Measurements from ENCODE around the gene PPEF1. TPM values are rescaled to one million over a fixed set of nuclear protein-coding genes. Genes with fewer than 3 reads are reported as not detected.
"Not testable (repeated sequence)": the region's sequence is repeated elsewhere in the genome, so short reads cannot be mapped to it uniquely, and the experiment has no call there.

The PPEF1 gene
- polyA plus RNA-seq, 1 donor: 1.1 TPM

- DNase-seq: no peak
Measured at GRCh38 chrX:18702362-18703195, 4.9 kb upstream of the PPEF1 start.

GRCh38 chrX:18709833-18710232, 2.4 kb downstream of the PPEF1 start:
- DNase-seq: no peak

DNA sequence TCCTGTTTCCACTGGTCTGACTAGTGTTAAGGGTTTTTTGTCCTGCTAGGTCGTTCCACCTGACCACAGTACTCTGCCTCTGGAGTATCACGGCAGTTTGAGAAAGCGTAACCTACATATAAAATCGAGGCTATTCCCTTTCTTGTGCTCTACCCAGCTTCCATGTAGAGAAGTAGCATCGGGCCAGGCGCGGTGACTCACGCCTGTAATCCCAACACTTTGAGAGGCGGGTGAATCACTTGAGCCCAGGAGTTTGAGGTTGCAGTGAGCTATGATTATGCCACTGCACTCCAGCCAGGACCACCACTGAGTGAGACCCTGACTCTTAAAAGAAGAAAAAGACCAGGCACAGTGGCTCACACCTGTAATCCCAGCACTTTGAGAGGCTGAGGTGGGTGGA, 7.5 kb downstream of the PPEF1 start:
- DNase-seq: no peak

DNA sequence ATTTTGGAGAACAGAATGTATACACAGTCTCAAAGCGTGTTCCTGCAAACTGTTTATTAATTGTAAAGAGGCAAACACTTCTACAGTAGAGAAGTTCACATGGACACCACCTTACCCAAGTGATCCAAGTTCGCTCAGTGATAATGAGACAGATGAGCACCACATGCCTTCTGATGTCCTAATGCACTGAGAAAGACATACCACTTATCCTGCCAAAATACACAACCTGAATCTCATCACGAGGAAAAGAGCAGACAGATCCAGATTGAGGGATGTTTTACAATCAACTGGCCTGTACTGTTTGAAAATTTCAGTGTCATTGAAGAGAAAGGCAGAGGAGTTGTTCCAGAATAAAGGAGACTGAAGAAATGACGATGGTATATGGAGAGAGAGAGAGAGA, 12.4 kb downstream of the PPEF1 start:
- no peak for DNase-seq

- no peak for DNase-seq
Measured at GRCh38 chrX:18721683-18722499, 14.4 kb downstream of the PPEF1 start.

DNA sequence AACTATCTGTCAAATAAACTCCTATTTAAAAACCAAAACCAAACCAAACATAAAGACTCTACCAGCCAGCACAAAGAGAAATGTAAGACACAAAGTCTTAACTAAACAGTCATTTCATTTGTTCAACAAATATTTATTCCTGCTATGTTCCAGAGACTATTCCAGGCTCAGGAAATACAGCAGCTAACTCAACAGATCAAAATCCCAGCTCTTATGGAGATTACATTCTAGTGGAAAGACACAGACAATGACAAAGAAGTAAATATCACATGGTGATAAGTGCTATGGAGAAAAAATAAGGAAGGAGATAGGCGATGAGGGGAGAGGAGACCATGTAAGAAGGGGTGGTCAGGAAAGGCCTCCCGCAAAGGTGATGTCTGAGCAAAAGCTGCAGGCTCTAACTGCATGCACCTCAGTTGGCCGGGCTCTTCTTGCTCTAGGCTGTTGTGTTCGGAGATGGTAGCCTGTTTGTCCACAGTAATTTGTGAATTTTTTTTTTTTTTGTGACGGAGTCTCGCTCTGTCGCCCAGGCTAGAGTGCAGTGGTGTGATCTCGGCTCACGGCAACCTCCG, 15.1 kb downstream of the PPEF1 start:
- DNase-seq: no peak

DNA sequence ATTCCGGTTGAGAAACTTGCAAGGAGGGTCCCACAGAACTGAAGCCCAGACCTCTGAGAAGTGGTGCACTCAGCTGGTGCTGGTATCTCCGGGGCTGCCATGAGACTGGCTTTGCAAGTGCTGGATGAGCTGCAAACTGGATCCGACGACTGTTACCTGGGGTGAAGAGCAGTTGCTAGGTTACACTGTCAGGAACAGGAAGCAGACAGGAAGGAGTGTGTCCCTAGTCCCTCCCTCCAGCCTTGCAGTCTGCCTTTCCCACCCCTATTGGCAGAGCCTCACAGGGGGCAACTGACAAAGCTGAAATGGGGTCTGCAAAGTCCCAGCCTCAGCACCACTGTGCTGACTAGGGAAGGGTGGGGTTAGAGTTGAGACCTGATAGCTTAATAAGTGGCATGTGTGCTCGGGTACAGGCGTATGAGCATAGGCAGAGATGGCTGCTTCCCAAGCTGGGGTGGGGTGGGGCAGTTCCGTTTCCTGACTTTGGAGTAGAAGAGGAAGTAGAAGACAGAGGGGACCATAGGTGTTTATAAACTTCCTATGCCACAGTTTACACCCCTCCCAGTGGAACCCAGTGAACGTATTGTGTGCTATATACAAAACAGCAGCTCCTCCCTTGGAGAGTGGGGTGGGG, 18.0 kb downstream of the PPEF1 start:
- DNase-seq: no peak

DNA sequence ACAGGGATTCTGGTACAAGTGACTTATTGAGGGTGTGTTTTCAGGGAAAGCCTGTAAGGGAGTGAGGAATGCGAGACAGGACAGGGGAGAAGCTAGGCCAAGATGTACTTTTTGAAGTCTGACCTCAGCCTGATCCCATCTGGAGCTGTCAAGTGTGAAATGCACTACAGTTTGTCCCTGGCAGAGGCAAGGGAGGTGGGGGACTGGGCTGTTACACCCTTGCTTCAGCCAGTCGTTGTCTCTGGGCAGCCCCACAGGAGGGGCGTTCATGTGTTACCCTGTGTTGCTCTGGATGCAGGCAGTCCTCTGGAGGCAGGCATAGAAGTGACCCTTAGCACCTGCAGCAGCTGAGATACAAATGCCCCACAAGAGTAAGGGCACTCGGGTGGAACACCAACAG, 25.8 kb downstream of the PPEF1 start:
- peak; percentile 11 for DNase-seq

GRCh38 chrX:18739609-18740008, 32.2 kb downstream of the PPEF1 start:
- DNase-seq: not testable (repeated sequence)

GRCh38 chrX:18748499-18748898, 41.1 kb downstream of the PPEF1 start:
- DNase-seq: no peak

DNA sequence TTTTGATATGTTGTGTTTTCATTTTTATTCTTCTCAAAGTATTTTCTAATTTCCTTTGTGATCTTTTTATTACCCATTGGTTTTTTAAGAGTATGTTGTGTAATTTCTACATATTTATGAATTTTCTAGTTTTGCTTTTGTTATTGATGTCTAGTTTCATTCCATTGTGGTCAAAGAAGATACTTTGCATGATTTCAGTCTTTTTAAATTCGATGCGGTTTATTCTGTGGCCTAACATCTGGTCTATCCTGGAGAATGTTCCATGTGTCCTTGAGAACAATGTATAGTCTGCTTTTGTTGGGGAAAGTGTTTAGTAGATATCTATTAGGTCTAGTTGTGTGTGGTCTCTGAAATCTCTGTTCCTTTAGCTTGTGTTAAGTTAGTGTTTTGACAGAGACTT, 46.2 kb downstream of the PPEF1 start:
- DNase-seq: no peak

GRCh38 chrX:18755651-18756050, 48.2 kb downstream of the PPEF1 start:
- DNase-seq: no peak

DNA sequence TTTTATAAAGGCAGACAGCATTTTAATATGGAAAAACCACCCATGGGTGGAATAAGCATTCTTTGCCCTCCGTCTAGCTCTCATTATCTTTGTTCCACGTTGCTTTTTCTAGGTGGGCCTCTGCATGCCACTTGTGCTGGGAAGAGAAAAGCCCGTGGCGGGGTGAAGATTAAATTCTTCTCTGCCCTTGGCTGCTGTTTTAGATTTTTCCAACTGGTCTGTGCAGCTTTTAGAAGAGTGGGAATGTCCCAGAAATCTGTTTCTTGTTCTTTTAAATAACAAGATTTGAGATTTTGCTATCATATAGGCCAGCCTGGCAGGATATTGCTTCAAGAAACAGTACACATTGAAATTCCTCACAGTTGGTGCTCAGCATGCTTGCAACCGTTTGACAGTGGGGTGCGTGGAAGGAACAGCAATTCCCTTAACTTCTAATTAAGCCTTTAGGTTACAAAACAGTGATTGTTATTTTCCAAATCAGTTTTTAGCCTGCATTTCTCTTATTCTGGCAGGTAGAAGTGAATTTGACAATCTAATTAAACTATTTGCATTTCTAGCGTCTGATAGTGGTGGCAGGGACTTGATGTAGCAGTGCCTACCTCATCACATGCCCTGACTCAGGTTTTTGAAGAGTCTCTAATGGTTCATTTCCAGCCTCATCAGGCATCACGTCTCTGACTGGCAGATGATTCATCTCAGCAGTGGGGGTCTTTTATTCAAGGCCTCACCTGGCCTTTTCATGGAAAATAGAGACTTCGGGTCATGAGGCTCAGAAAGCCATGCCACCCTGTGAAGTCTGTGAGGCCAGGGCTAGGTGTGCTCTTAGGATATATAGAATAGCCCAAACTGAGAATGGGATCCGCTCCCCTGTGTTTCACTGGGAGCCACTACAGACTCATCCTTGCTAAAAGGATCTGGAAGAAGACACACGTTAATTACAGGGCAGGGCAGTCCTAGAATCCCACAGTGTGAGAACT, 50.8 kb downstream of the PPEF1 start:
- DNase-seq: no peak

DNA sequence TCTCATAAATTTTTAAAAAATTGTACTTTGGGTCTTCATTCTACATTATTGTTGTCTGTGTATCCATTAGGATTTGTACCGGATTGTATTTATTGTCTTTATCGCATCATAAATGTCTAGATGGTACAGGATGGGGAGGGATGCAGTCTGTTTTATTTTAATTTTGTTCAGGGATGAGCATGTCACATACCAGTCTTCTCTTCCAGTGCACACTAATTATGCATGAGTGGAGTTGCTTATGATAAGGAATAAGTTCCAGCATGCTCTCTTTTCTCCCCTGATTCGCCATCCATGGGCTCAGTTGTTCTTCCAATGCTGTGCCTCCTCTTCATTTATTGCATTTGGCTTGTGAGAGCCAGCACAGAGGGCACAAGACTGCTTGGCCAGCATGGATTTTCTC, 54.3 kb downstream of the PPEF1 start:
- DNase-seq: no peak

DNA sequence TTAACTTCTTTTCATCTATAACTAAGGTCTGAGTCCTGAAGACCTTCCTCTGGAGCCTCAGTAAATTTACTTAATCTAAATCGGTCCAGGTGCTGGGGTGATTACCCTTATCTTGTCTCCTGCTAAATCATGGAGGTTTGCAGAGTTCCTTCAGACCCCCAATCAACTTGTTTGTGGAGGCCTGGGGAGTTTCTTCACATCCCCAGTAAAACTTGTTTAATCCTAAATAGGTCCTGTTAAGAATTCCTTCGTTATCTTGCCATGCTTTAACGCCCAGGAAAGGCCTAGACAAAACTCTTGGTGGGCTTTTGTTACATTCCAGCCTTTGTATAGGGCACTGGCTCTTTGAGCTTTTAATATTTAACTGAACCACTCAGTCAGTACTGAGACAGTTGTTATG, 55.7 kb downstream of the PPEF1 start:
- DNase-seq: not testable (repeated sequence)

GRCh38 chrX:18769364-18769763, 61.9 kb downstream of the PPEF1 start:
- no peak for DNase-seq

GRCh38 chrX:18769812-18770573, 62.5 kb downstream of the PPEF1 start:
- DNase-seq: peak; percentile 50

DNA sequence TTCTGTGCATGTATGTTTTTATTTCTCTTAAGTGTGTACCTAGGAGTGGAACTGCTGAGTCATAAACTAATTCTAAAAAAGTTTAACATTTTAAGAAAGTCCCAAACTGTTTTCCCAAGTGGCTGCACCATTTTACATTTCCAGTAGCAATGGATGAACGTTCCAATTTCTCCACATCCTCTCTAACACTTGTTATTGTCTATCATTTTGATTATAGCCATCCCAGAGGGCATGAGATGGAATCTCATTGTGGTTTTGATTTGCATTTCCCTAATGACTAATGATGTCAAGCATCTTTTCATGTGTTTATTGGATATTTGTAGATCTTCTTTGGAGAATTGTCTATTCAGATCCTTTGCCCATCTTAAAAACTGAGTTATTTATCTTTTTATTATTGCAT, 82.5 kb downstream of the PPEF1 start:
- no peak for DNase-seq

GRCh38 chrX:18792828-18793227, 85.4 kb downstream of the PPEF1 start:
- DNase-seq: no peak

GRCh38 chrX:18793601-18794089, 86.2 kb downstream of the PPEF1 start:
- no peak for DNase-seq

Data from left kidney (tissue), 2 donors.